Breast epithelium (tissue), 4 donors: ENCODE measurements around the gene PIEZO1. TPM values are rescaled to one million over a fixed set of nuclear protein-coding genes. Genes with fewer than 3 reads are reported as not detected.

Source experiments
- DNase-seq, 2 donors: peaks; one replicate each; pipeline ENCODE4 v3.0.0-alpha.2; 2019; ENCODE audit warnings: low spot score in 2 of 2
- H3K27ac ChIP-seq, 2 donors: fragments of 200-600 bp; sonication (generic) in 1 of 2; one replicate each; pipeline ENCODE4 v1.5.1; 2016 to 2019; ENCODE audit warnings: mild to moderate bottlenecking in 1 of 2
- H3K27me3 ChIP-seq, 2 donors: fragments of 200-600 bp; sonication (generic) in 1 of 2; one replicate each; pipeline versions ENCODE4 v1.5.1 to v1.6.0; 2017 to 2019; ENCODE audit warnings: control low read depth in 1 of 2, mild to moderate bottlenecking in 1 of 2
- H3K36me3 ChIP-seq: fragments of 200-600 bp; one replicate; pipeline ENCODE4 v1.5.1; 2019
- H3K4me1 ChIP-seq, 2 donors: fragments of 200-600 bp; sonication (generic); one replicate each; pipeline ENCODE4 v1.5.1; 2016 to 2019; ENCODE audit warnings: control low read depth in 1 of 2
- H3K4me3 ChIP-seq, 3 donors: fragments of 200-600 bp; sonication (generic); 1 replicate in 2 of 3; 2 replicates in 1 of 3; pipeline ENCODE4 v1.5.1; 2016 to 2019; ENCODE audit warnings: mild to moderate bottlenecking in 3 of 3, moderate library complexity in 2 of 3
- H3K9me3 ChIP-seq, 2 donors: fragments of 200-600 bp; sonication (generic) in 1 of 2; one replicate each; pipeline ENCODE4 v1.5.1; 2016 to 2019; ENCODE audit warnings: control low read depth in 1 of 2
- CTCF ChIP-seq, 3 donors: fragments of 450-650 bp; IDR thresholded peaks; one replicate each; pipeline ENCODE4 v1.5.1; 2016 to 2017; ENCODE audit warnings: antibody characterized with exemption in 3 of 3, mild to moderate bottlenecking in 3 of 3, moderate library complexity in 3 of 3
- POLR2A ChIP-seq: fragments of 450-650 bp; IDR thresholded peaks from one replicate; pipeline ENCODE4 v1.6.1; 2016; ENCODE audit warnings: antibody characterized with exemption, mild to moderate bottlenecking, moderate library complexity
- POLR2AphosphoS5 ChIP-seq, 3 donors: sonication (generic); formaldehyde crosslinking; IDR thresholded peaks; one replicate each; pipeline ENCODE4 v1.6.1; 2017; ENCODE audit warnings: antibody characterized with exemption in 3 of 3
- intact Hi-C: fragments of 100-400 bp; cut with DNase I; formaldehyde crosslinking; loops from one replicate; pipeline ENCODE4 v1.15.1; 2023; ENCODE audit warnings: low total_unique reads
- total RNA-seq, 3 donors: library from RNA; depleted of rRNA; stranded (reverse); fragments of >200 nt; gene quantifications; one replicate each; pipeline ENCODE4 v1.1.0, GENCODE V29; 2016

Gene PIEZO1
- total RNA-seq, 3 donors from 2014 or later = 90.7 to 181 (median 135) TPM

DNA sequence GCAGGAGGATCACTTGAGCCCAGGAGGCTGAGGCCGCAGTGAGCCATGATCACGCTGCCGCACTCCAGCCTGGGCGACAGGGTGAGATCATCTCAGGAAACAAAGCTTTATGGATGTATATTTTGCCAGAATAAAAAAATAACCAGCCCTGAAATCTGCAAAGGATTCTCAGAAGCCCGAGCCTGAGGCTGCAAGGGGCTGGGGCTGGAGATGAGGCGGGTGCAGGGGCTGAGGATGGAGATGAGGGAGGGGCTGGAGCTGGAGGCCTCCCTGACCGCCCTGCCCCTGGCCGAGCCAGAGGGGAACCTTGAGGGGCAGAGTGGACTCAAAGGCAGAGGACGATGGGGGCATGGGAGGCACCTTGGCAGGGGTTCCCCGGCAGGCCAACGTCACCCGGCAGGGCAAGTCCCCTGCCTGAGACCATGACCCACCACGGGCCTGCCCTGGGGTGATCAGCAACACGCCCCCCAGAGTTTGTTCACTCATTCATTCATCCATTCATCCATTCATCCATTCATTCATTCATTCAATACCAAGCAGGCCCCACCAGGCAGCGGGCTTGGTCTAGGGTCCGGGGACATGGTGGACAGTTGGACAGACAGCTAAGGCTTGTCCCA lies 32.5 kb downstream of the PIEZO1 start:
- H3K4me1 ChIP-seq = peaks cover 3 to 6% of the 10 kb centered on the region in 2 donors
- no peak overlapping the region for H3K4me3 ChIP-seq
- no peaks in the 10 kb centered on the region for H3K27me3 ChIP-seq
- DNase-seq = no peak
- H3K27ac ChIP-seq = no peak overlapping the region
- H3K36me3 ChIP-seq = no peaks in the 10 kb centered on the region
- intact Hi-C loops = no loop called here
- TF ChIP-seq POLR2A (no peak), CTCF (IDR thresholded peaks at IDR 0.05) (no peak), POLR2AphosphoS5 (IDR thresholded peaks at IDR 0.05) (no peak)
- no peaks in the 10 kb centered on the region for H3K9me3 ChIP-seq

GRCh38 chr16:88750854-88751253 lies 34.2 kb downstream of the PIEZO1 start:
- no peak for DNase-seq
- H3K27me3 ChIP-seq = no peaks in the 10 kb centered on the region
- H3K4me1 ChIP-seq = peaks cover 3 to 7% of the 10 kb centered on the region in 2 donors
- TF ChIP-seq POLR2AphosphoS5 (IDR thresholded peaks at IDR 0.05) = no peak
- no peak for TF ChIP-seq POLR2A
- TF ChIP-seq CTCF (IDR thresholded peaks at IDR 0.05) = no peak
- no peaks in the 10 kb centered on the region for H3K9me3 ChIP-seq
- no peak overlapping the region for H3K27ac ChIP-seq
- no peak overlapping the region for H3K4me3 ChIP-seq
- no peaks in the 10 kb centered on the region for H3K36me3 ChIP-seq
- intact Hi-C loops = no loop called here

DNA sequence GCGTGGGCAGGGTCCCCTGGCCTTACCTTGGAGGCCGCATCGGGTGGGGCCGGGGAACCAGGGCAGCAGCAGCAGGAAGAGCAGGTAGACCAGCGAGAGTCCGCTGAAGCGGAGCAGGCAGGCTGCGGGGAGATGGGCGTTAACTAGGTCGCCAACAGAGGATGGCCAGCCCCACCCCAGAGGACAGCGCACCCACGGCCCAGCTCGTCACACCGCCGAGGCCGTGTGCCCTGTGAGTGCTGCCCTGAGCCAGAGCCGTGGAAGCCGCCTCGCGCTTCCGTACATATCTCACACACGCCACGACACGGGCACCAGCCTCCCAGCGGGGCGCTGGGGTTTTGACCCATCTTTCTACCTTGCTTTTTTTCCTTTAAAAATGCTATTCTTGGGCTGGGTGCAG lies 35.7 kb downstream of the PIEZO1 start:
- Histone ChIP-seq H3K27ac (no peak overlapping the region), H3K4me1 (peaks cover 0 to 4% of the 10 kb centered on the region in 2 donors)
- DNase-seq = no peak

GRCh38 chr16:88748364-88748763 lies 36.7 kb downstream of the PIEZO1 start:
- Histone ChIP-seq H3K4me3 (no peak overlapping the region), H3K27me3 (no peaks in the 10 kb centered on the region), H3K27ac (no peak overlapping the region), H3K9me3 (no peaks in the 10 kb centered on the region), H3K36me3 (no peaks in the 10 kb centered on the region), H3K4me1 (peaks cover 0 to 4% of the 10 kb centered on the region in 2 donors)
- no peak for DNase-seq
- TF ChIP-seq POLR2AphosphoS5 (IDR thresholded peaks at IDR 0.05) = no peak
- TF ChIP-seq CTCF (IDR thresholded peaks at IDR 0.05) = no peak
- TF ChIP-seq POLR2A = no peak
- intact Hi-C loops = no loop called here

More for the DNA sequence above, 35.7 kb downstream of the PIEZO1 start:
- no peak overlapping the region for H3K4me3 ChIP-seq
- no peaks in the 10 kb centered on the region for H3K27me3 ChIP-seq
- H3K36me3 ChIP-seq = no peaks in the 10 kb centered on the region
- no peaks in the 10 kb centered on the region for H3K9me3 ChIP-seq
- no peak for TF ChIP-seq POLR2AphosphoS5 (IDR thresholded peaks at IDR 0.05)
- TF ChIP-seq POLR2A = no peak
- TF ChIP-seq CTCF (IDR thresholded peaks at IDR 0.05) = no peak
- intact Hi-C loops = no loop called here

DNA sequence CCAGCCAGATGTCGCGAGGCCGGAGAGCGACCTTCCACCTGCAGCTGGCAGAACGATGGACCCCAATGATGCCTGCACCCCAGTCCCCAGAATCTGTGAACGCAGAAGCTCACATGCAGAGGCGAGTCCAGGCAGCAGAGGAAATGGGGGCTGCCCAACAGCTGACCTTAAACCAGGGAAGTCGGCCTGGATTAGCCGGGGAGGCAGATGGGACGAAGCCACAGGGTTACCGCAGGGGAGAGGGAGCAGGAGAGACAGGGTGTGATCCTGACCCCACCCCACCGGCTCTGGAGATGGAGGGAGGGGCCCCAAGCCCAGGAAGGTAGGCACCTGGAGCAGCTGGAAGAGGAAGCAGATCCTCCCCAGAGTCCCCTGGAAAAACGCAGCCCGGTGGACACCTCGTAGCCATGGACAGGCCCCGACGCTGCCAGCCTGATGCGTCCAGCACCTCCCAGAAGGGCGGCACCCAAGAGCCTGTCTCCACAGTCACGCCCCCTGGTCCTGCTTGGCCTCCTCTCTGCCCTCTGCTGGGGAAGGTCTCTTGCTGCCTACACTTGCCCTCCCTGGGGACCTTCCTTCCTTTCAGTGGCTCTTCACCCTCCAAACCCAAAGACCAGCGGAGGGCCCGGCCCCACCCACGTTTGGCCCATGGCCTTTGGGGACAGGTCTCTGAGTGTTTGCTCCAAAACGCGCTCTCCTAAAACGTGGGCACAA lies 37.3 kb downstream of the PIEZO1 start:
- intact Hi-C loops = no loop called here
- Histone ChIP-seq H3K4me1 (peaks cover 0 to 4% of the 10 kb centered on the region in 2 donors), H3K4me3 (no peak overlapping the region), H3K9me3 (no peaks in the 10 kb centered on the region), H3K27me3 (no peaks in the 10 kb centered on the region), H3K27ac (no peak overlapping the region), H3K36me3 (no peaks in the 10 kb centered on the region)
- DNase-seq = no peak
- TF ChIP-seq POLR2A (no peak), CTCF (IDR thresholded peaks at IDR 0.05) (no peak), POLR2AphosphoS5 (IDR thresholded peaks at IDR 0.05) (no peak)
